ENCODE measurements around the gene TP53I11. TPM values are rescaled to one million over a fixed set of nuclear protein-coding genes. Genes with fewer than 3 reads are reported as not detected.

Gene TP53I11
- total RNA-seq, 1 donor from 2014 or later = 23.1 TPM

- no peak overlapping the region for H3K27ac ChIP-seq
- no peaks in the 10 kb centered on the region for H3K9me3 ChIP-seq (ENCODE audit: low read depth)
- no peaks in the 10 kb centered on the region for H3K36me3 ChIP-seq
- peaks cover 9% of the 10 kb centered on the region for H3K27me3 Mint-ChIP-seq (ENCODE audit: insufficient read depth, low read depth)
- H3K4me3 Mint-ChIP-seq = peak overlapping the region; percentile 70
- no peak overlapping the region for H3K9ac ChIP-seq
- no peak overlapping the region for H2AFZ ChIP-seq (replicated peaks)
- peaks cover 43% of the 10 kb centered on the region for H3F3A ChIP-seq (ENCODE audit: low read depth)
- H4K20me1 ChIP-seq (ENCODE audit: low read depth) = peaks cover 19% of the 10 kb centered on the region
- H3K4me3 ChIP-seq = no peak overlapping the region
- no peak for DNase-seq (ENCODE audit: low spot score)
- H3K36me3 Mint-ChIP-seq = no peaks in the 10 kb centered on the region
- H3K4me2 ChIP-seq = no peak overlapping the region
- no peaks in the 10 kb centered on the region for H3K9me3 Mint-ChIP-seq
- H3K79me2 ChIP-seq (ENCODE audit: low read depth) = peaks cover 29% of the 10 kb centered on the region
- H3K27ac Mint-ChIP-seq = no peak overlapping the region
- peaks cover 19% of the 10 kb centered on the region for H3K27me3 ChIP-seq
- no peak for TF ChIP-seq EZH2 (IDR thresholded peaks at IDR 0.05)
- TF ChIP-seq CTCF (IDR thresholded peaks at IDR 0.05) = no peak
- TF ChIP-seq EZH2phosphoT487 (IDR thresholded peaks at IDR 0.05) = no peak
- H3K4me1 ChIP-seq = peaks cover 61% of the 10 kb centered on the region
- H3K4me1 Mint-ChIP-seq = peaks cover 60% of the 10 kb centered on the region
These were observed 2.0 kb upstream of the TP53I11 start for GRCh38 chr11:44952500-44953260.

DNA sequence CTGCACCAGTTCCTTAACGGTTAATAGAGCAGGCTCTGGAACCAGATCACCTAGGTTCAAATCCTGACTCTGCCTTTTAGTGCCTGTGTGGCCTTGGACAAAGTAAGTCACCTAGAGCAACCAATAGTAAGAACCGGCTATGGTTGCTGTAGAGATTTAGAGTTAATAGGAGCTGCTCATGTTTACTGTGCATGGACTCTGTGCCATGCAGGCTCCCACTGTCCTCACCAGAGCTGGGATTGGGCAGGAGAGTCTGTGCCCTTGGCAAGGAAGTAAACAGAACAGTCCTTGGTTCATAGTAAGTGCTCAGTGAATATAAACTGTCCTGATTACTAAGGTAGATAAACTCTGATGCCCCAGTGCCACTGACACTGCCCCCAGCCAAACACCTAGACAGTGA lies 1.4 kb upstream of the TP53I11 start:
- peaks cover 47% of the 10 kb centered on the region for H3F3A ChIP-seq (ENCODE audit: low read depth)
- no peak overlapping the region for H3K9ac ChIP-seq
- H3K9me3 Mint-ChIP-seq = no peaks in the 10 kb centered on the region
- H3K4me2 ChIP-seq = no peak overlapping the region
- peaks cover 25% of the 10 kb centered on the region for H4K20me1 ChIP-seq (ENCODE audit: low read depth)
- H3K27ac ChIP-seq = no peak overlapping the region
- H3K79me2 ChIP-seq (ENCODE audit: low read depth) = peaks cover 35% of the 10 kb centered on the region
- peaks cover 63% of the 10 kb centered on the region for H3K4me1 Mint-ChIP-seq
- no peaks in the 10 kb centered on the region for H3K36me3 Mint-ChIP-seq
- peaks cover 63% of the 10 kb centered on the region for H3K4me1 ChIP-seq
- no peaks in the 10 kb centered on the region for H3K36me3 ChIP-seq
- no peaks in the 10 kb centered on the region for H3K9me3 ChIP-seq (ENCODE audit: low read depth)
- TF ChIP-seq EZH2phosphoT487 (IDR thresholded peaks at IDR 0.05) (no peak), EZH2 (IDR thresholded peaks at IDR 0.05) (no peak), CTCF (IDR thresholded peaks at IDR 0.05) (no peak)
- no peak overlapping the region for H2AFZ ChIP-seq (replicated peaks)
- H3K27me3 Mint-ChIP-seq (ENCODE audit: insufficient read depth, low read depth) = peaks cover 11% of the 10 kb centered on the region
- H3K4me3 Mint-ChIP-seq = peak overlapping the region; percentile 82
- no peak overlapping the region for H3K4me3 ChIP-seq
- no peak overlapping the region for H3K27ac Mint-ChIP-seq
- no peak for DNase-seq (ENCODE audit: low spot score)
- H3K27me3 ChIP-seq = peaks cover 13% of the 10 kb centered on the region

GRCh38 chr11:44950031-44950624 lies 555 bp downstream of the TP53I11 start:
- Histone ChIP-seq H3K36me3 (no peaks in the 10 kb centered on the region), H3F3A (ENCODE audit: low read depth) (peaks cover 63% of the 10 kb centered on the region), H3K9ac (peak overlapping the region; percentile 49), H3K9me3 (ENCODE audit: low read depth) (no peaks in the 10 kb centered on the region), H3K27ac (peak overlapping the region; percentile 83), H2AFZ (replicated peaks) (no peak overlapping the region), H3K4me1 (peaks cover 71% of the 10 kb centered on the region), H3K79me2 (ENCODE audit: low read depth) (peaks cover 54% of the 10 kb centered on the region), H3K4me2 (peak overlapping the region; percentile 90), H4K20me1 (ENCODE audit: low read depth) (peaks cover 45% of the 10 kb centered on the region), H3K4me3 (peak overlapping the region; percentile 90), H3K27me3 (no peaks in the 10 kb centered on the region)
- Mint-ChIP-seq H3K27ac (peak overlapping the region; percentile 33), H3K9me3 (no peaks in the 10 kb centered on the region), H3K27me3 (ENCODE audit: insufficient read depth, low read depth) (peaks cover 7% of the 10 kb centered on the region), H3K36me3 (no peaks in the 10 kb centered on the region), H3K4me3 (peak overlapping the region; percentile 90), H3K4me1 (peaks cover 66% of the 10 kb centered on the region)
- no peak for TF ChIP-seq CTCF (IDR thresholded peaks at IDR 0.05)
- TF ChIP-seq EZH2phosphoT487 (IDR thresholded peaks at IDR 0.05) = no peak
- TF ChIP-seq EZH2 (IDR thresholded peaks at IDR 0.05) = peak; percentile 28
- DNase-seq (ENCODE audit: low spot score) = peak; percentile 80

All from neural progenitor cell (in vitro differentiated cells).